ENCODE results near the gene BCR. TPM values are rescaled to one million over a fixed set of nuclear protein-coding genes. Genes with fewer than 3 reads are reported as not detected.
A peak's percentile ranks its signal among the peaks of the same experiment; 100 is the strongest.

Gene BCR
- total RNA-seq, 2 donors from 2014 or later, result 102 to 172 TPM

DNA sequence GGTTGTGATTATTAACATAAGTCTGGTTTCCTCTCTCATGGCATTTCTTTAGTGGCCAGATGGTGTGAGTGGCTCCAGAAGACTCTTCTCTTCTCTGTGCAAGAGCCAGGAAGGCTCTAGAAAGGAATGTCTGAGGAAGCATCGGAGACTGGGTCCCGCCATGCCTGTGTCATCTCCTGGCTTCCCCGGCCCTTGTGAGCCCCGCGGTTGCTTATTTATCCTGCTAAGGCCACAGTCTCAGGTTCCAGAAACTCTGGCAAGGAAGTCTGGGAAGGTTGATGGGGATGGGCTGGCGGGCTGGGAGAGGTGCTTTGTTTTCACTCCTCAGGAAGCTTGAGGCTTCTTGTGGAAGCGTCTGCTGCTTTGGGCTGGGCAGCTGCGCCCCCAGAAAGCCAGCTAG, 18.9 kb downstream of the BCR start:
- Mint-ChIP-seq H3K4me1 (peaks cover 30% of the 10 kb centered on the region), H3K36me3 (ENCODE audit: low read depth) (peaks cover 49% of the 10 kb centered on the region), H3K4me3 (no peak overlapping the region), H3K27me3 (ENCODE audit: insufficient read depth) (no peaks in the 10 kb centered on the region), H3K9me3 (no peaks in the 10 kb centered on the region), H3K27ac (no peak overlapping the region)
- Histone ChIP-seq H3K27me3 (ENCODE audit: control insufficient read depth, insufficient read depth, low read length, poor library complexity, severe bottlenecking) (no peaks in the 10 kb centered on the region), H3K4me1 (ENCODE audit: control insufficient read depth, insufficient read depth, low read length) (peaks cover 9% of the 10 kb centered on the region), H3K27ac (ENCODE audit: low read depth, low read length) (peak overlapping the region; percentile 91), H3K9ac (ENCODE audit: extremely low read depth, low read length, poor library complexity, severe bottlenecking) (no peak overlapping the region), H3K9me3 (ENCODE audit: control insufficient read depth, low read length) (no peaks in the 10 kb centered on the region), H3K4me3 (ENCODE audit: low read length) (no peak overlapping the region), H3K36me3 (ENCODE audit: control insufficient read depth, insufficient read depth, low read length) (peaks cover 41% of the 10 kb centered on the region)
- WGBS, 2 experiments (ENCODE audit: insufficient coverage in 1 of 2, insufficient read length in 1 of 2), result 74 to 80% methylated on average over 1 to 8 of the region's 8 CpGs
- TF ChIP-seq, protein P1, sequence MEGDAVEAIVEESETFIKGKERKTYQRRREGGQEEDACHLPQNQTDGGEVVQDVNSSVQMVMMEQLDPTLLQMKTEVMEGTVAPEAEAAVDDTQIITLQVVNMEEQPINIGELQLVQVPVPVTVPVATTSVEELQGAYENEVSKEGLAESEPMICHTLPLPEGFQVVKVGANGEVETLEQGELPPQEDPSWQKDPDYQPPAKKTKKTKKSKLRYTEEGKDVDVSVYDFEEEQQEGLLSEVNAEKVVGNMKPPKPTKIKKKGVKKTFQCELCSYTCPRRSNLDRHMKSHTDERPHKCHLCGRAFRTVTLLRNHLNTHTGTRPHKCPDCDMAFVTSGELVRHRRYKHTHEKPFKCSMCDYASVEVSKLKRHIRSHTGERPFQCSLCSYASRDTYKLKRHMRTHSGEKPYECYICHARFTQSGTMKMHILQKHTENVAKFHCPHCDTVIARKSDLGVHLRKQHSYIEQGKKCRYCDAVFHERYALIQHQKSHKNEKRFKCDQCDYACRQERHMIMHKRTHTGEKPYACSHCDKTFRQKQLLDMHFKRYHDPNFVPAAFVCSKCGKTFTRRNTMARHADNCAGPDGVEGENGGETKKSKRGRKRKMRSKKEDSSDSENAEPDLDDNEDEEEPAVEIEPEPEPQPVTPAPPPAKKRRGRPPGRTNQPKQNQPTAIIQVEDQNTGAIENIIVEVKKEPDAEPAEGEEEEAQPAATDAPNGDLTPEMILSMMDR (conservative IDR thresholded peaks at IDR 0.05), result no peak
- no peak for DNase-seq

DNA sequence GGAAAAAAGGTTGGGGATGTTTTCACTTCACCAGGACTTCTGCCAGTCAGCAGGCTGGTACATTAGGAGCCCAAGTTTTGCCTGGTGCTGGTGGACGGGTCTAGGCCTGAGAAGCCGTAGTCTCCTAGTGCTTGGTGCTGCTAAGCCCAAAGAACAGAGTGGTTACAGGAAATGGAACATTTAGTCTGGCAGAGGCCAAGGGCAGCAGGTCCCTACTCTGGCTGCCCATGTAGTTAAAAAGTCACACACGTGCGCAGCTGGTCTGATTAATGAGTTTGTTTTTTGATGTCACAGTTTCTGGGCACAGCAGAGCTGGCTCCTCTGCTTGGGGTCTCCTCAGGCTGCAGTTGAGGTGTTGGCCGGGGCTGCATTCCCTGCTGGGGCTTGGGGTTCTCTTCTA, 20.6 kb downstream of the BCR start:
- DNase-seq, result no peak
- Mint-ChIP-seq H3K4me1 (peaks cover 41% of the 10 kb centered on the region), H3K36me3 (ENCODE audit: low read depth) (peaks cover 56% of the 10 kb centered on the region), H3K4me3 (no peak overlapping the region), H3K9me3 (no peaks in the 10 kb centered on the region), H3K27ac (peak overlapping the region; percentile 39), H3K27me3 (ENCODE audit: insufficient read depth) (no peaks in the 10 kb centered on the region)
- H3K9me3 ChIP-seq (ENCODE audit: control insufficient read depth, low read length), result no peaks in the 10 kb centered on the region
- H3K4me1 ChIP-seq (ENCODE audit: control insufficient read depth, insufficient read depth, low read length), result peaks cover 16% of the 10 kb centered on the region
- H3K27ac ChIP-seq (ENCODE audit: low read depth, low read length), result no peak overlapping the region
- TF ChIP-seq, protein P1 (conservative IDR thresholded peaks at IDR 0.05), result no peak
- H3K9ac ChIP-seq (ENCODE audit: extremely low read depth, low read length, poor library complexity, severe bottlenecking), result no peak overlapping the region
- no peaks in the 10 kb centered on the region for H3K27me3 ChIP-seq (ENCODE audit: control insufficient read depth, insufficient read depth, low read length, poor library complexity, severe bottlenecking)
- 93 to 94% methylated on average over 5 of the region's 5 CpGs for WGBS, 2 experiments (ENCODE audit: insufficient coverage in 1 of 2, insufficient read length in 1 of 2)
- no peak overlapping the region for H3K4me3 ChIP-seq (ENCODE audit: low read length)
- peaks cover 50% of the 10 kb centered on the region for H3K36me3 ChIP-seq (ENCODE audit: control insufficient read depth, insufficient read depth, low read length)

DNA sequence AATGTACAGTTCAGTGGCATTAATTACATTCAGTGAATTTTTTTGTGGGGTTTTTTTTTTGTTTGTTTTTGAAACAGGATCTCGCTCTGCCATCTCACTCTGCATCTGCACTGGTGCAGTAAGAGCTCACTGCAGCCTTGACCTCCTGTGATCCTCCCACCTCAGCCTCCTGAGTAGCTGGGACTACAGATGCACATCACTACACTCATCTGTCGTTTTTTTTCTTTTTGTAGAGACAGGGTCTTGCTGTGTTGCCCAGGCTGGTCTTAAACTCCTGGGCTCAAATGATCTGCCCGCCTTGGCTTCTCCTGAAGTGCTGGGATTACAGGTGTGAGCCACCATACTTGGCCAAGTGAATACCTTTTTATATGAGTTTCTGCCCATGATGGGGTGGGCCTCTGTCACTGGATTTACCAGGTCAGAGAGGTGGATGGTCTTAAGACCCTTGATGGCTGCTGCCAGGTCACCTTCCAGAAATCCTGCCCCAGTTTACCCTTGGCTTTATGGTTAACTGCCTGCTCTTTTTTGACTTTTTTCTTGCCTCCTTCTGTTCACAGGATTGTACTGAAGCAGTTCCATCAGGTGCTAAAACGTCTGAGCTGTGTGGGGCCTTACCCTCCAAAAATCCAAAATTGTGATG, 22.6 kb downstream of the BCR start:
- Mint-ChIP-seq H3K27ac (peak overlapping the region; percentile 91), H3K9me3 (no peaks in the 10 kb centered on the region), H3K36me3 (ENCODE audit: low read depth) (peaks cover 61% of the 10 kb centered on the region), H3K4me3 (no peak overlapping the region), H3K4me1 (peaks cover 30% of the 10 kb centered on the region), H3K27me3 (ENCODE audit: insufficient read depth) (no peaks in the 10 kb centered on the region)
- Histone ChIP-seq H3K9ac (ENCODE audit: extremely low read depth, low read length, poor library complexity, severe bottlenecking) (no peak overlapping the region), H3K4me3 (ENCODE audit: low read length) (no peak overlapping the region), H3K9me3 (ENCODE audit: control insufficient read depth, low read length) (no peaks in the 10 kb centered on the region), H3K27me3 (ENCODE audit: control insufficient read depth, insufficient read depth, low read length, poor library complexity, severe bottlenecking) (no peaks in the 10 kb centered on the region), H3K36me3 (ENCODE audit: control insufficient read depth, insufficient read depth, low read length) (peaks cover 45% of the 10 kb centered on the region), H3K27ac (ENCODE audit: low read depth, low read length) (no peak overlapping the region), H3K4me1 (ENCODE audit: control insufficient read depth, insufficient read depth, low read length) (peaks cover 16% of the 10 kb centered on the region)
- TF ChIP-seq, protein P1 (conservative IDR thresholded peaks at IDR 0.05), result no peak
- 87 to 97% methylated on average over 3 to 4 of the region's 4 CpGs for WGBS, 2 experiments (ENCODE audit: insufficient coverage in 1 of 2, insufficient read length in 1 of 2)
- DNase-seq, result no peak
